C4-2B (cell line): ENCODE measurements around the gene CTNNBIP1.

ENCODE experiments used
- H3K27ac ChIP-seq: fragments of 450-650 bp; 2 replicates; pipeline ENCODE4 v1.5.1; 2017
- ZFX ChIP-seq: fragments of 450-650 bp; IDR thresholded peaks from 2 replicates; pipeline ENCODE4 v1.6.1; 2017
- TF ChIP-seq, protein P1 (sequence below): fragments of 450-650 bp; conservative IDR thresholded peaks from 2 replicates; pipeline ENCODE4 v1.5.1; 2017; ENCODE audit warnings: mild to moderate bottlenecking

Gene CTNNBIP1

DNA sequence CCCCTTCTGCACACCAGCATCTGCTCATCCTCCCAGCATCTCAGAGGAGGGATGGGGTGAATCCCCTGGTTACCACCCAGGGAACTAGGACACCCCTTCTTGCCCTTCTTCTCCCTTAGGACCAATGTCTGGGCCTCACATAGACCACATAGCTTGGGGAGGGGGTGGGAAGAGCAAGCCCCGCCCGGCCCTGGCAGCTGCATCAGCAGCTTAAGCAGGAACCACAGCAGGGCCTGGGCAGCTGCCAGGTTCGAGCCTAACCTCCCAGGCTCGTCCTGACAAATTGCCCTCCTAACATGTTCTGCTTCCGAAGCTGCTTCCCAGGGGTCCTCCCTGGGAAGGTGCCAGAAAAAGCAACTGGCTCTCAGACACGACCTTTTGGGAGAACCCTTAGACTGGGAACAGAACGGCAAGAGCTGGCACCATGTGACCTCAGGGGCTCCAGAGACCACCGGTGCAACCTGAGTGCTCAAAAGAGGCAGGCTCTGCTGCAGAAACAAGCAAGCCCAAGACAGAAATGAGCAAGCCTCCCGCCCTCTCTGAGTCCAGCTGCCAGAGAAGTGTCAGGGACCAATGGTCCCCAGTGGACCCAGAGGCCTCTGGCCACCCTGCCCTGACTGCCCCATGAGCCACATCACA lies 67.9 kb downstream of the CTNNBIP1 start:
- TF ChIP-seq ZFX, result no peak
- TF ChIP-seq, protein P1, sequence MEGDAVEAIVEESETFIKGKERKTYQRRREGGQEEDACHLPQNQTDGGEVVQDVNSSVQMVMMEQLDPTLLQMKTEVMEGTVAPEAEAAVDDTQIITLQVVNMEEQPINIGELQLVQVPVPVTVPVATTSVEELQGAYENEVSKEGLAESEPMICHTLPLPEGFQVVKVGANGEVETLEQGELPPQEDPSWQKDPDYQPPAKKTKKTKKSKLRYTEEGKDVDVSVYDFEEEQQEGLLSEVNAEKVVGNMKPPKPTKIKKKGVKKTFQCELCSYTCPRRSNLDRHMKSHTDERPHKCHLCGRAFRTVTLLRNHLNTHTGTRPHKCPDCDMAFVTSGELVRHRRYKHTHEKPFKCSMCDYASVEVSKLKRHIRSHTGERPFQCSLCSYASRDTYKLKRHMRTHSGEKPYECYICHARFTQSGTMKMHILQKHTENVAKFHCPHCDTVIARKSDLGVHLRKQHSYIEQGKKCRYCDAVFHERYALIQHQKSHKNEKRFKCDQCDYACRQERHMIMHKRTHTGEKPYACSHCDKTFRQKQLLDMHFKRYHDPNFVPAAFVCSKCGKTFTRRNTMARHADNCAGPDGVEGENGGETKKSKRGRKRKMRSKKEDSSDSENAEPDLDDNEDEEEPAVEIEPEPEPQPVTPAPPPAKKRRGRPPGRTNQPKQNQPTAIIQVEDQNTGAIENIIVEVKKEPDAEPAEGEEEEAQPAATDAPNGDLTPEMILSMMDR, result no peak
- H3K27ac ChIP-seq, result peak overlapping the region; percentile 95

DNA sequence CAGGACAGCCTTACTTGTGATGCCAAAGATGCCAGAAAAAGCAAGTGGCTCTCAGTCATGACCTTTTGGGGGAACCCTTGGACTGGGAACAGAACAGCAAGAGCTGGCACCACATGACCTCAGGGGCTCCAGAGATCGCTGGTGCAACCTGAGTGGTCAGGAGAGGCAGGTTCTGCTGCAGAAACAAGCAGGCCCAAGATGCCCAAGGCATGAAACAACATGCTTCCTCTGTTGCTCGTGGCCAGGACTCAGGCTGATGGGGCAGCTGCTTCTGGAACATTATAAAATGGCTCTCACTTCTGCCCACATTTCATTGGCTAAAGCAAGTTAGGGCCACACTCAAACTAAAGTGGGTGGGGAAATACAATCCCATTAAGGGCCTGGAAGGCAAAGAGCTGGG lies 68.6 kb downstream of the CTNNBIP1 start:
- H3K27ac ChIP-seq, result peak overlapping the region; percentile 95
- TF ChIP-seq ZFX, result no peak
- TF ChIP-seq, protein P1, result no peak

DNA sequence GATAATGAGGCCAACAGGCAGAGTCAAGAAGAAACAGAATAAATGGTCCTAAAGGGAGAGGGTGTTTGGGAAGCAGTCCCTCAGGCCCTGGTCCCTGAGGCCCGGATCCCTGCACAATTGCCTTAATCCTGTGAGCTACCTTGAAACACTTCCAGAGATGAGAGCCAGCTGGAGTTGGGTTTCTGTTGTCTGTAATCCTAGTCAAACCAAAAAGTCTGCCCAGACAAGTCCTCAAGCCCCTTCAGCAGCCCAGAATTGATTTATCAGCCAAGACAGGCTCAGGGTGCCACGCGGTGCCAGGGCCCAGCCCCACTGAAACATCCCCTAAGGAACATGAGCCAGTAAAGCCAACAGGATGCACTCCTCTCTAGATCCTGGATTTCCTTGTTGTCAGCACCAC lies 69.9 kb downstream of the CTNNBIP1 start:
- H3K27ac ChIP-seq, result peak overlapping the region; percentile 95
- TF ChIP-seq, protein P1, result no peak
- no peak for TF ChIP-seq ZFX

DNA sequence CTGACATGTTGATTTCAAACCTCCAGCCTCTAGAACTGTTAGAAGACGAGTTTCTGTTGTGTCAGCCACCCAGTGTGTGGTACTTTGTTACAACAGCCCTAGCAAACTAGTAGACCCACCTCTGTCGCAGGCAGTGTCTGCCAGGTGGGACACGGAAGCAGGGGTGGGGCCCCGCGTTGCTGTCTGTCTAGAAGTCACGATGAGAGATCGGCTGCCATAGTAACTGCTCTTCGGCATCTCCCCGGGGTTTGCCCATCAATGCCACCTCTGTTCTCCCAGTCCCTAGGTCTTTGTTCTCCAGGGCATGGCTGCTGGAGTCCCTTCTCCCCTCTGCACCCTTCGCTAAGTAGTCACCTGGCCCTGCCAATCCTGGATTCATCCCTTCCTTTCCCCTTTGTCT lies 71.1 kb downstream of the CTNNBIP1 start:
- peak overlapping the region; percentile 95 for H3K27ac ChIP-seq
- TF ChIP-seq ZFX, result no peak
- TF ChIP-seq, protein P1, result no peak

DNA sequence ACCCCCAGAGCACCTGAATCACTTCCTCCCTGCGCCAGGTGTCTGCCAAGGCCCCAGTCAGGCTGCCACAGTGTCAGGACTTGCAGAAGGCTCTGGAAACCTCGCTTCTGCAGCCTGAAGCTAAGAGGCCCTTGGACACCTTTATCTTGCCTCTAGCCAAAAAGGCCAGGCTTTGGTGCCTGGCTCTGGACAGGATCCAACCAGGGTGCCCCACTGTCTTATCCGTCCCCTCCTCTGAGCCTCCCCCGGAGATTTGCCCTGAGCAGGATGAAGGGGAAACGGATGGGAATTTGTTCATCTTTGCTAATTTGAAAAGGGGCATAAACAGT lies 73.5 kb downstream of the CTNNBIP1 start:
- TF ChIP-seq ZFX, result no peak
- TF ChIP-seq, protein P1, result no peak
- H3K27ac ChIP-seq, result peak overlapping the region; percentile 82

DNA sequence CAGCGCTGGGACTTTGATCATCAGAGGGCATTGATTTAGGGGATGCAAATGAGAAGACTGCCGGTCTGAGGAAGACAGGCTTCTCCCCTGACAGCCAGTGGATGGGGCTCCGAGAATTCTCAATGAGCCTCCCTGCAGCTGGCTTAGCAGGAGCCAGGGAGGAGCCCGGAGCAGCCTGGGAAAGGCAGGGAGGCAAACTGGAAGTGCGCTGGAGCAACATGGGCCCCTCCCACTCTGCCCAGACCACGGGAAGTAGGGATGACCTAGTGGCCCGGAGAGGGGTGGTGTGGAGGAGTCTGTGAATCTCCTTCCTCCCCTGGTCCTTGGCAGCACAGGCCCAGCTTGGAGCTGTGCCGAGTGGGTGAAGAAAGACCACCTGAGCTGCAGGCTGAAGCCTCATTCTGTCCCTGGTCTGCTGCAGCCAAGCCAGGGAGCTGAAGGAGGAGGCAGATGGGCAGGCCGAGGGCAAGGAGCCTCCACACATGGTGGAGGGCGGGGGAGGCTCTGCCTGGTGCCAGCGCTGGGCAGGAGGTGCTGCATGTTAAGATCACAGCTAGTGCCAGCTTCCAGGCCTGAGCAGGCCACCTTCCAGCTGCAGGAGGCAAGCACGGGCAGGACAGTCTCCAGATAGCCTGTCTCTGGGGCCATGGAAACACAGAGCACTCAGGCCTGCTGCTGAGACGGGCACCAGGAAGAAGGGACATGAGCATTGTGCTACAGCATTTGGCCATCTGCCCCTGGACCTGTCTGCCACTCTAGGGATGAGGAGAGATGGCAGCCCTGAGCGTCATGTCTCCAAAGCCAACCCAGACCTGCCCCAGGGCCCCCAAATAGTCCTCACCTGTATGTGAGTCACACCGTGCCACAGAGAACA lies 74.1 kb downstream of the CTNNBIP1 start:
- peak; percentile 58; the same call in 1 of the 2 replicates for TF ChIP-seq ZFX
- TF ChIP-seq, protein P1, result no peak
- peak overlapping the region; percentile 82 for H3K27ac ChIP-seq

DNA sequence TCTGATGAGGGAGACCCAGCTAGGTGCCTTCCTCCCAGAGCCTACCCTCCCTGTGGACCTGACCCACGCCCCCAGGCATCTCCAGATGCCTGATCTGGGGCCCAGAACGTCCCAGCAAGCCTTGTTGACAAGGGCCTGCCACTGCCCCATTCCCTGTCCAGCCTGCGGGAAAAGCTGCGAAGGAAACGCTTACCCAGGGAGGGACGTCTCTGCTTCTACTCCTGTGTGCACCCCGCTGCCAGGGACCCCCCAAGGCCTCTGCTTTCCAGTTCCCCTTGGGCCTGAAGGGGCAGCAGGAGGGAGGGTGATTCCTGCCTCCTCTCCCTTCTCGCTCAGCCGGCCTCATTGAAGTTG lies 74.7 kb downstream of the CTNNBIP1 start:
- TF ChIP-seq ZFX, result no peak
- TF ChIP-seq, protein P1, result no peak
- peak overlapping the region; percentile 82 for H3K27ac ChIP-seq
